Peyer's patch (tissue), 4 donors: ENCODE measurements around the gene P2RY1. TPM values are rescaled to one million over a fixed set of nuclear protein-coding genes. Genes with fewer than 3 reads are reported as not detected.

Experiments used
- DNase-seq, 3 donors: peaks; one replicate each; pipeline ENCODE4 v3.0.0-alpha.2; 2017 to 2019
- H3K27ac ChIP-seq, 4 donors: fragments of 200-600 bp; sonication (generic); one replicate each; pipeline ENCODE4 v1.5.1; 2016 to 2019
- H3K27me3 ChIP-seq, 2 donors: fragments of 200-600 bp; sonication (generic); one replicate each; pipeline ENCODE4 v1.5.1; 2019
- H3K36me3 ChIP-seq, 3 donors: fragments of 200-600 bp; sonication (generic); one replicate each; pipeline ENCODE4 v1.5.1; 2016 to 2019
- H3K4me1 ChIP-seq, 4 donors: fragments of 200-600 bp; sonication (generic); one replicate each; pipeline ENCODE4 v1.5.1; 2016 to 2019
- H3K4me3 ChIP-seq, 4 donors: fragments of 200-600 bp; sonication (generic); 1 replicate in 3 of 4; 2 replicates in 1 of 4; pipeline ENCODE4 v1.5.1; 2016 to 2019; ENCODE audit warnings: mild to moderate bottlenecking in 1 of 4
- H3K9me3 ChIP-seq, 4 donors: fragments of 200-600 bp; sonication (generic); one replicate each; pipeline ENCODE4 v1.5.1; 2016 to 2019; ENCODE audit warnings: mild to moderate bottlenecking in 1 of 4
- POLR2A ChIP-seq, 2 donors: fragments of 450-650 bp; IDR thresholded peaks; one replicate each; pipeline ENCODE4 v1.5.1; 2017; ENCODE audit warnings: antibody characterized with exemption in 2 of 2, mild to moderate bottlenecking in 2 of 2, moderate library complexity in 2 of 2
- total RNA-seq, 4 donors: library from RNA; depleted of rRNA; stranded (reverse); fragments of >200 nt; gene quantifications; one replicate each; pipeline ENCODE4 v1.1.0, GENCODE V29; 2016
- TF ChIP-seq, protein P1 (sequence below), 6 experiments: fragments of 450-650 bp in 4 of 6; fragments of 200-600 bp in 2 of 6; sonication (generic) in 1 of 6; IDR thresholded peaks; one replicate each; pipeline ENCODE4 v1.5.1; 2017 to 2019; ENCODE audit warnings: antibody characterized with exemption in 6 of 6, mild to moderate bottlenecking in 3 of 6, moderate library complexity in 1 of 6

The P2RY1 gene
- total RNA-seq, 4 donors from 2014 or later = 5.0 to 17.7 (median 13.0) TPM

DNA sequence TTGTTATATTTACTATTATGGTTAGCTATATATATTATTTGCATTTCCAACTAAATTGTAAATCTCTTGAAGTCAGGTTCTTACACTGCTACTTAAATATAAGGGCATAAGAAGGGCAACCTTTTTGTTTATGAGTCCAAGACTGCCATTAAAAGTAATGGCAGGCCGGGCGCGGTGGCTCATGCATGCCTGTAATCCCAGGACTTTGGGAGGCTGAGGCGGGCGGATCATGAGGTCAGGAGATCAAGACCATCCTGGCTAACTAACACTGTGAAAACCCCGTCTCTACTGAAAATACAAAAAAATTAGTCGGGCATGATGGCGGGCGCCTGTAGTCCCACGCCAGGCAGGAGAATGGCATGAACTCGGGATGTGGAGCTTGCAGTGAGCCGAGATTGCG, 2.9 kb upstream of the P2RY1 start:
- Histone ChIP-seq H3K9me3 (no peaks in the 10 kb centered on the region), H3K4me3 (no peak overlapping the region), H3K27me3 (no peaks in the 10 kb centered on the region), H3K4me1 (peaks cover 0 to 7% (median 0%) of the 10 kb centered on the region in 4 donors), H3K27ac (no peak overlapping the region), H3K36me3 (no peaks in the 10 kb centered on the region)
- no peak for DNase-seq
- TF ChIP-seq POLR2A (IDR thresholded peaks at IDR 0.05) = no peak
- TF ChIP-seq, protein P1, sequence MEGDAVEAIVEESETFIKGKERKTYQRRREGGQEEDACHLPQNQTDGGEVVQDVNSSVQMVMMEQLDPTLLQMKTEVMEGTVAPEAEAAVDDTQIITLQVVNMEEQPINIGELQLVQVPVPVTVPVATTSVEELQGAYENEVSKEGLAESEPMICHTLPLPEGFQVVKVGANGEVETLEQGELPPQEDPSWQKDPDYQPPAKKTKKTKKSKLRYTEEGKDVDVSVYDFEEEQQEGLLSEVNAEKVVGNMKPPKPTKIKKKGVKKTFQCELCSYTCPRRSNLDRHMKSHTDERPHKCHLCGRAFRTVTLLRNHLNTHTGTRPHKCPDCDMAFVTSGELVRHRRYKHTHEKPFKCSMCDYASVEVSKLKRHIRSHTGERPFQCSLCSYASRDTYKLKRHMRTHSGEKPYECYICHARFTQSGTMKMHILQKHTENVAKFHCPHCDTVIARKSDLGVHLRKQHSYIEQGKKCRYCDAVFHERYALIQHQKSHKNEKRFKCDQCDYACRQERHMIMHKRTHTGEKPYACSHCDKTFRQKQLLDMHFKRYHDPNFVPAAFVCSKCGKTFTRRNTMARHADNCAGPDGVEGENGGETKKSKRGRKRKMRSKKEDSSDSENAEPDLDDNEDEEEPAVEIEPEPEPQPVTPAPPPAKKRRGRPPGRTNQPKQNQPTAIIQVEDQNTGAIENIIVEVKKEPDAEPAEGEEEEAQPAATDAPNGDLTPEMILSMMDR (IDR thresholded peaks at IDR 0.05) = no peak

DNA sequence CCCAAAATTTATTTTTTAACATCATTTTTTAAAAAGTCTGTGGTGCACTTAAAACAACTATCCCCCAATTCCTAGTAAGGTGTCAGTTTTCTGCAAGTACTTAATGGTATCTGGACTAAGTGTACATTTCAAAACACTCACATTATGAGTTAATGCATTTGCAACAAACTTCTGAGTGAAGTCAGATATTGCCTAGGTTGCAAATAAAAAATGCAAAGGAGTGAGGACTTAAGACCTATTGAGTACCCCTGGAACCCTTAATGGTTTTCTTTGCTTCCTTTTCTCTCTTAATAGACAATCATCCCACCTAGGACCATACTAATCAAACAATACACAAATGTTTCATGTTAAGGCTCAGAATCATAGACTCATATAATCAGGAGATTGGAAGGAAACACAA, 1.8 kb upstream of the P2RY1 start:
- Histone ChIP-seq H3K36me3 (no peaks in the 10 kb centered on the region), H3K27ac (no peak overlapping the region), H3K4me3 (no peak overlapping the region), H3K9me3 (no peaks in the 10 kb centered on the region), H3K27me3 (no peaks in the 10 kb centered on the region), H3K4me1 (peaks cover 0 to under 1% (median 0%) of the 10 kb centered on the region in 4 donors)
- DNase-seq = no peak
- TF ChIP-seq, protein P1 (IDR thresholded peaks at IDR 0.05) = no peak

DNA sequence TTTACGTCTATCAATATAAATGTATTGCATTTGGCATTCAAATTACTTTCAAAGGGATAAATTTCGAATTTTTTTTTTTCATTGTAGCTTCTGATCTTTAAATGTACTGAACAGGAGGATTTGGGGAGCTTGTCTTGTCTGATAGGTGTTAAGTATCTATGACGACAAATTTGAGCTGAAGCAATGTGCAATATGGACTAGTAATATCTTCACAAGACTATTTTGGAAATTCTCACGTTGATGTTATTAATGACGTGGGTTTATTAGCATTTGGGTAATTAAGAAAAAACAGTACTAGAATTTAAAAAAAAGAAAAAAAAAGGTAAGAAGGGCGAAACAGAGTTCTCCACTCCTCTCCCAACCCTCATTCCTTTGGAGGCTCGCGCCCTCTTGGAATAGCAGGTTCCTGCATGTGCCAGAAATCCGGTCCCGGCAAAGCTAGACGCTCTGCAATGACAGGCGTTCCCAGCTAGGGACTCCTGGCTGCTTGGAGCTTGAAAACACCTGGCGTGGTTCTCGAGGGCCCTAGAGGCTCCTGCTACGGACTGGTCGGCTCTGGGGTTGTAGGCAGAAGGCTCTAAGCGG, 648 bp upstream of the P2RY1 start:
- no peaks in the 10 kb centered on the region for H3K27me3 ChIP-seq
- no peaks in the 10 kb centered on the region for H3K36me3 ChIP-seq
- H3K4me1 ChIP-seq = no peaks in the 10 kb centered on the region
- TF ChIP-seq POLR2A (IDR thresholded peaks at IDR 0.05) = no peak
- TF ChIP-seq, protein P1 (IDR thresholded peaks at IDR 0.05) = peak in 3 of 6 experiments; percentile 45 to 55 (median 54)
- peak overlapping the region; percentile 60 to 90 (median 80) for H3K27ac ChIP-seq
- peak overlapping the region; percentile 46 to 78 (median 65) for H3K4me3 ChIP-seq
- DNase-seq = no peak
- H3K9me3 ChIP-seq = no peaks in the 10 kb centered on the region

DNA sequence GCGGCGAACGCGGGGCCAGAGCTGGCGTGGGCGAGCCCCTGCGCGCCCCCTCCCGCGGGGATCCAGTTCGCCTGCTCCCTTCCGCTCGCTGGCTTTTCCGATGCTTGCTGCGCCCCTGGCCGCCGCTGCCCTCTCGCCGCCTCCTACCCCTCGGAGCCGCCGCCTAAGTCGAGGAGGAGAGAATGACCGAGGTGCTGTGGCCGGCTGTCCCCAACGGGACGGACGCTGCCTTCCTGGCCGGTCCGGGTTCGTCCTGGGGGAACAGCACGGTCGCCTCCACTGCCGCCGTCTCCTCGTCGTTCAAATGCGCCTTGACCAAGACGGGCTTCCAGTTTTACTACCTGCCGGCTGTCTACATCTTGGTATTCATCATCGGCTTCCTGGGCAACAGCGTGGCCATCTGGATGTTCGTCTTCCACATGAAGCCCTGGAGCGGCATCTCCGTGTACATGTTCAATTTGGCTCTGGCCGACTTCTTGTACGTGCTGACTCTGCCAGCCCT, 721 bp downstream of the P2RY1 start:
- Histone ChIP-seq H3K36me3 (no peaks in the 10 kb centered on the region), H3K4me1 (peaks cover 0 to 8% (median 0%) of the 10 kb centered on the region in 4 donors), H3K27me3 (no peaks in the 10 kb centered on the region), H3K27ac (peak overlapping the region; percentile 60 to 90 (median 80)), H3K4me3 (peak overlapping the region; percentile 46 to 78 (median 65)), H3K9me3 (no peaks in the 10 kb centered on the region)
- no peak for TF ChIP-seq POLR2A (IDR thresholded peaks at IDR 0.05)
- TF ChIP-seq, protein P1 (IDR thresholded peaks at IDR 0.05) = peak in 1 of 6 experiments; percentile 1
- DNase-seq = peak in 1 of 3 donors; percentile 52

DNA sequence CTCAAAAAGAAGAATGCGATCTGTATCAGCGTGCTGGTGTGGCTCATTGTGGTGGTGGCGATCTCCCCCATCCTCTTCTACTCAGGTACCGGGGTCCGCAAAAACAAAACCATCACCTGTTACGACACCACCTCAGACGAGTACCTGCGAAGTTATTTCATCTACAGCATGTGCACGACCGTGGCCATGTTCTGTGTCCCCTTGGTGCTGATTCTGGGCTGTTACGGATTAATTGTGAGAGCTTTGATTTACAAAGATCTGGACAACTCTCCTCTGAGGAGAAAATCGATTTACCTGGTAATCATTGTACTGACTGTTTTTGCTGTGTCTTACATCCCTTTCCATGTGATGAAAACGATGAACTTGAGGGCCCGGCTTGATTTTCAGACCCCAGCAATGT, 1.3 kb downstream of the P2RY1 start:
- no peaks in the 10 kb centered on the region for H3K27me3 ChIP-seq
- H3K36me3 ChIP-seq = no peaks in the 10 kb centered on the region
- peaks cover 0 to 8% (median 0%) of the 10 kb centered on the region in 4 donors for H3K4me1 ChIP-seq
- no peak for DNase-seq
- TF ChIP-seq, protein P1 (IDR thresholded peaks at IDR 0.05) = no peak
- no peak for TF ChIP-seq POLR2A (IDR thresholded peaks at IDR 0.05)
- H3K27ac ChIP-seq = peak overlapping the region in 2 of 4 donors; percentile 90
- H3K9me3 ChIP-seq = no peaks in the 10 kb centered on the region
- H3K4me3 ChIP-seq = peak overlapping the region in 3 of 4 donors; percentile 55 to 78 (median 75)
